Measurements from ENCODE around the gene C2CD2.

GRCh38 chr21:41906770-41907169 lies 47.0 kb downstream of the C2CD2 start:
- TF ChIP-seq CTCF (IDR thresholded peaks at IDR 0.05; ENCODE audit: insufficient read depth, low read length) (no peak), POLR2AphosphoS5 (IDR thresholded peaks at IDR 0.05; ENCODE audit: low read depth) (no peak), GABPA (IDR thresholded peaks at IDR 0.05; ENCODE audit: low read depth) (no peak), REST (IDR thresholded peaks at IDR 0.05; ENCODE audit: insufficient replicate concordance, low read depth) (no peak)
